Neuronal stem cell (in vitro differentiated cells): ENCODE results near the gene GRIA4.
"Not testable (repeated sequence)": the region's sequence is repeated elsewhere in the genome, so short reads cannot be mapped to it uniquely, and the experiment has no call there.

Experiments
- DNase-seq: peaks from one replicate; pipeline ENCODE4 v3.0.0-alpha.2; 2013; ENCODE audit warnings: low spot score
- H2AFZ ChIP-seq: one replicate; pipeline ENCODE4 v1.6.1; 2013; ENCODE audit warnings: mild to moderate bottlenecking, low read length, inconsistent platforms
- H2AK5ac ChIP-seq: 2 replicates; pipeline ENCODE4 v1.6.1; 2013; ENCODE audit warnings: low read depth, mild to moderate bottlenecking, inconsistent platforms, low read length, moderate library complexity, mixed read lengths
- H2BK120ac ChIP-seq: 2 replicates; pipeline ENCODE4 v1.6.1; 2013; ENCODE audit warnings: low read depth, mild to moderate bottlenecking, inconsistent platforms, low read length, moderate library complexity, mixed read lengths
- H2BK12ac ChIP-seq: one replicate; pipeline ENCODE4 v1.6.1; 2013; ENCODE audit warnings: low read length, inconsistent platforms
- H2BK15ac ChIP-seq: 2 replicates; pipeline ENCODE4 v1.6.1; 2013; ENCODE audit warnings: mild to moderate bottlenecking, low read length, inconsistent platforms, mixed read lengths
- H2BK5ac ChIP-seq: one replicate; pipeline ENCODE4 v1.6.1; 2013; ENCODE audit warnings: inconsistent platforms, mild to moderate bottlenecking, low read length, moderate library complexity
- H3K14ac ChIP-seq: one replicate; pipeline ENCODE4 v1.6.1; 2013; ENCODE audit warnings: low read length, inconsistent platforms
- H3K18ac ChIP-seq: 2 replicates; pipeline ENCODE4 v1.6.1; 2013; ENCODE audit warnings: low read length, inconsistent platforms
- H3K23ac ChIP-seq: 2 replicates; pipeline ENCODE4 v1.6.1; 2013; ENCODE audit warnings: low read depth, mild to moderate bottlenecking, mixed read lengths, low read length, inconsistent platforms; ENCODE audit not compliant: poor library complexity
- H3K27ac ChIP-seq: replicated peaks from 3 replicates; pipeline ENCODE4 v1.5.1; 2013; ENCODE audit warnings: low read length, inconsistent platforms
- H3K27me3 ChIP-seq, 3 experiments: 2 replicates each; pipeline ENCODE4 v1.6.1; 2013; ENCODE audit warnings: low read length in 3 of 3, mild to moderate bottlenecking in 2 of 3, inconsistent platforms in 1 of 3, low read depth in 1 of 3, mixed read lengths in 1 of 3, moderate library complexity in 1 of 3; ENCODE audit not compliant: control insufficient read depth in 3 of 3, insufficient read depth in 3 of 3
- H3K36me3 ChIP-seq, 2 donors: replicated peaks in 1 of 2; 2 replicates each; pipeline ENCODE4 v1.6.1; 2013; ENCODE audit warnings: low read length in 2 of 2; ENCODE audit not compliant: control insufficient read depth in 2 of 2, insufficient read depth in 2 of 2
- H3K4ac ChIP-seq: 2 replicates; pipeline ENCODE4 v1.6.1; 2013; ENCODE audit warnings: inconsistent platforms, mild to moderate bottlenecking, low read length, moderate library complexity
- H3K4me1 ChIP-seq, 2 donors: 1 replicate in 1 of 2; 2 replicates in 1 of 2; pipeline ENCODE4 v1.6.1; 2013; ENCODE audit warnings: low read length in 2 of 2, low read depth in 1 of 2; ENCODE audit not compliant: control insufficient read depth in 2 of 2, insufficient read depth in 1 of 2
- H3K4me2 ChIP-seq: one replicate; pipeline ENCODE4 v1.6.1; 2013; ENCODE audit warnings: mild to moderate bottlenecking, low read length, inconsistent platforms; ENCODE audit not compliant: insufficient read depth, poor library complexity, severe bottlenecking
- H3K4me3 ChIP-seq, 2 donors: 2 replicates each; pipeline ENCODE4 v1.5.1; 2013; ENCODE audit warnings: low read length in 2 of 2, mild to moderate bottlenecking in 2 of 2, inconsistent platforms in 1 of 2, moderate library complexity in 1 of 2
- H3K79me1 ChIP-seq: one replicate; pipeline ENCODE4 v1.6.1; 2013; ENCODE audit warnings: low read depth, mild to moderate bottlenecking, inconsistent platforms, low read length, moderate library complexity
- H3K9ac ChIP-seq: one replicate; pipeline ENCODE4 v1.6.1; 2013; ENCODE audit warnings: mild to moderate bottlenecking, low read depth, low read length, inconsistent platforms; ENCODE audit not compliant: poor library complexity
- H3K9me3 ChIP-seq, 2 donors: replicated peaks in 1 of 2; 2 replicates each; pipeline versions ENCODE3 to v1.6.1; 2013; ENCODE audit warnings: low read length in 2 of 2, mild to moderate bottlenecking in 2 of 2, inconsistent platforms in 1 of 2, low read depth in 1 of 2, mixed read lengths in 1 of 2, moderate library complexity in 1 of 2; ENCODE audit not compliant: control insufficient read depth in 2 of 2, insufficient read depth in 1 of 2
- H4K8ac ChIP-seq: one replicate; pipeline ENCODE4 v1.6.1; 2013; ENCODE audit warnings: low read depth, mild to moderate bottlenecking, inconsistent platforms, low read length, moderate library complexity
- H4K91ac ChIP-seq: one replicate; pipeline ENCODE4 v1.6.1; 2013; ENCODE audit warnings: low read length, low read depth, mild to moderate bottlenecking, inconsistent platforms; ENCODE audit not compliant: poor library complexity
- WGBS, 2 donors: extraction: QIAGEN DNeasy Blood & Tissue Kit; methylation state at CpG; one replicate each; pipeline ENCODE4 v1.1.7; 2013; ENCODE audit warnings: missing lambda C conversion rate in 2 of 2, mixed read lengths in 1 of 2; ENCODE audit not compliant: insufficient read length in 2 of 2, insufficient replicate concordance in 1 of 2; ENCODE audit errors: extremely low coverage in 2 of 2; 5-methylcytosine and 5-hydroxymethylcytosine counted together

The GRIA4 gene

DNA sequence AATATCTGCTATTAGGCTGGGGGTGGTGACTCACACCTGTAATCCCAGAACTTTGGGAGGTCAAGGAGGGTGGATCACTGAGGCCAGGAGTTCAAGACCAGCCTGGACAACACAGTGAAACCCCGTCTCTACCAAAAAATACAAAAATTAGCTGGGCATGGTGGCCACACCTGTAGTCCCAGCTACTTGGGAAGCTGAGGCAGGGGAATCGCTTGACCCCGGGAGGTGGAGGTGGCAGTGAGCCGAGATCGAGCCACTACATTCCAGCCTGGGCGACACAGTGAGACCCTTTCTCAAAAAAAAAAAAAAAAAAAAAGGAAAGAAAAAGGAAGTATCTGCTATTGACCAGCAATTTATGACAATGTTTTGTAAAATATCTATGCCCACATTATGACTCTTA lies 176.0 kb downstream of the GRIA4 start:
- H3K18ac ChIP-seq, H2BK15ac ChIP-seq, DNase-seq, H3K9me3 ChIP-seq, H2AFZ ChIP-seq, H3K23ac ChIP-seq, H3K36me3 ChIP-seq, H3K79me1 ChIP-seq, H2AK5ac ChIP-seq, H4K91ac ChIP-seq, H3K14ac ChIP-seq, H2BK5ac ChIP-seq, H2BK12ac ChIP-seq, H3K4me1 ChIP-seq, H3K4me2 ChIP-seq, H3K27me3 ChIP-seq, H3K27ac ChIP-seq, H3K4ac ChIP-seq, H3K9ac ChIP-seq, H2BK120ac ChIP-seq, H4K8ac ChIP-seq, H3K4me3 ChIP-seq: not testable (repeated sequence)
- WGBS, 2 donors, result no CpG with 5 or more reads among the region's 6 CpGs

DNA sequence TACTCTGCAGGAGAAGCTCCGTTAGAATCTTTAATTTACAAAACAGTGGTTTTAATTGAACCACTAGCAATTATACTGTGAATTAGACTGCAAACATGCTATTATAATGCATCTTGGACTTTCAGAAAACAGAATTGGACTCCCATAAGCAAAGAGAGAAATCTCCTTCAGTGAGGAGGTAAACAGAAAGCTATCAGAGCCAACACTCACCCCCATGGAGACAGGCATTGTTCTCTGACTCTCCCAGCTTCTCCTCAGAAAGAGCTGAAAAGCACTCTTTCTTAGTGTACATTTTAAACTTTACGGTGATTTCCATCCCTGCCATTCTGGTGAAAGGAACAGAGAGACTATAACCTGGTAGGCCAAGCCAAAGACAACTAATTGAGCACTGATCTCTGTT lies 176.9 kb downstream of the GRIA4 start:
- Histone ChIP-seq H4K91ac (no peak overlapping the region), H3K9me3 (no peaks in the 10 kb centered on the region)
- WGBS, 2 donors, result no CpG with 5 or more reads among the region's 2 CpGs

DNA sequence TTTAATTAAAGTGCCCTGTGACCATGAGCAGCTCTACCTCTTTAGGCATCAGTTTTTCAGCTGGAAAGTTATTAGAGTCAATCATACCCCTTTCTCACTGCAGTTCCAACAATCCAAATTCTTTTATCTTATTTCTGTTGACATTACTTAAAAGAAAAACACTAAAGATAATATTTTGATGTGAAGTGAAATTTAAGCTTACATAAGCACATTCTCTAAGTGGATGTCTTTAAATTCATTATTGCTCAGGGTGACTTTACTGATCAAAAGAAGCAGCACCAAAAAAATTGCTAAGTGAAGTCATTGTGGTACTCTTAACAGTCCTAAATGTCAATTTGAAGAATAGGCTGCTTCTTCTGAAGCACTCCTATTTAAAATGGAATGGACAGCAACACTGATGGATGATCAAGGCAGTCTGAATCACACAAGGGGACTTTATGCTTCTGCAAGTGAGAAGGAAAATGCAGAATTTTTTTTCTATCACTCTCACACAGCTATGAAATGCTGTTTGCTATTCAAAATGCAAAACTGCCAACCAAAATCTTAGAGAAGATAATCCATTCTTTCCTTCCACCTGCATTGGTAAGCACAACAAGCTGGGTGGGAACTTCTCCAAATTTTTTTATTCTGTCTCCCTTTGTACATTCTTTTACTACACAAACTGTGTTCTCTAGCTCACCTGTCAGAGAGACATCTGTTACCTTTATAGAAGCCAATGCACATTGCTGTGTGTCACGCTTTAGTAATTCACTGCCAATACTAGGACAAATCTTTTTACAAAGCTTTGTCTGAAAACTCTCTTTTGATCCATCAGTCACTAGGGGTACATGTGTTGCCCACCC lies 179.9 kb downstream of the GRIA4 start:
- no peak overlapping the region for H2BK5ac ChIP-seq
- H3K9ac ChIP-seq, result no peak overlapping the region
- H2AK5ac ChIP-seq, result no peak overlapping the region
- no peaks in the 10 kb centered on the region for H3K4me1 ChIP-seq
- H3K79me1 ChIP-seq, result no peaks in the 10 kb centered on the region
- no peak overlapping the region for H3K14ac ChIP-seq
- no peak overlapping the region for H4K91ac ChIP-seq
- H3K36me3 ChIP-seq, result no peaks in the 10 kb centered on the region
- no peak overlapping the region for H3K18ac ChIP-seq
- H2BK12ac ChIP-seq, result no peak overlapping the region
- H2BK15ac ChIP-seq, result no peak overlapping the region
- H3K27ac ChIP-seq, result no peak overlapping the region
- H3K4ac ChIP-seq, result no peak overlapping the region
- no peak overlapping the region for H3K23ac ChIP-seq
- H3K4me2 ChIP-seq, result no peak overlapping the region
- H2BK120ac ChIP-seq, result no peak overlapping the region
- no peak overlapping the region for H4K8ac ChIP-seq
- no peak overlapping the region for H2AFZ ChIP-seq
- H3K27me3 ChIP-seq, result no peaks in the 10 kb centered on the region
- no peak overlapping the region for H3K4me3 ChIP-seq
- no CpG with 5 or more reads among the region's 1 CpG for WGBS, 2 donors
- no peak for DNase-seq
- H3K9me3 ChIP-seq, result no peaks in the 10 kb centered on the region

More for the DNA sequence above, 176.9 kb downstream of the GRIA4 start:
- no peak overlapping the region for H2BK12ac ChIP-seq
- H3K18ac ChIP-seq, result no peak overlapping the region
- no peak overlapping the region for H2BK120ac ChIP-seq
- no peak overlapping the region for H4K8ac ChIP-seq
- H2AK5ac ChIP-seq, result no peak overlapping the region
- H2BK5ac ChIP-seq, result no peak overlapping the region
- H3K4ac ChIP-seq, result no peak overlapping the region
- no peak overlapping the region for H2BK15ac ChIP-seq
- no peak overlapping the region for H3K27ac ChIP-seq
- H3K36me3 ChIP-seq, result no peaks in the 10 kb centered on the region
- no peak for DNase-seq
- H2AFZ ChIP-seq, result peak overlapping the region; percentile 58
- H3K14ac ChIP-seq, result no peak overlapping the region
- no peak overlapping the region for H3K23ac ChIP-seq
- no peak overlapping the region for H3K4me2 ChIP-seq
- H3K79me1 ChIP-seq, result no peaks in the 10 kb centered on the region
- no peak overlapping the region for H3K4me3 ChIP-seq
- peaks cover 0 to 3% of the 10 kb centered on the region in 2 donors for H3K4me1 ChIP-seq
- H3K27me3 ChIP-seq, result no peaks in the 10 kb centered on the region
- no peak overlapping the region for H3K9ac ChIP-seq

DNA sequence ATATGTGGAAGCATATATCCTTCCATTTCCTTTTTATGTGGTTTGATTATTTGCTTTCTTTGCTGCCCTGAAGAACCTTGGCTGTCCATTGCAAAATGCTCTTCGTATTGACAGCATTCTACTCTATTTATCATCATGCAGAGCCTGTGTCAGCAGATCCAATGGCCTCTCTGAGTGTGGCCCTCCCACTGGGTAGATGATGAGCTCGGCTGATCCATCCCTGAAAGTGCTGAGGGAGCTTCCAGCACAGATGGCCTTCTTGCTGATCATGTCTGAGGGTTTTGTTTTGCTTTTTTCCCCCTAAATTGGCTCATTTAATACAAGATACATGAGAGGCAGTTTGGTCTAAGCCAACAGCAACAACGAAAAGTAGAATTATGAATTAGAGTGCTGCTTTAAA lies 181.0 kb downstream of the GRIA4 start:
- Histone ChIP-seq H3K4me3 (no peak overlapping the region), H3K4me1 (no peaks in the 10 kb centered on the region), H2BK15ac (no peak overlapping the region), H3K36me3 (no peaks in the 10 kb centered on the region), H3K23ac (no peak overlapping the region), H3K9me3 (no peaks in the 10 kb centered on the region), H3K27me3 (no peaks in the 10 kb centered on the region), H2AFZ (no peak overlapping the region), H2BK5ac (no peak overlapping the region), H2BK12ac (no peak overlapping the region), H3K27ac (no peak overlapping the region), H3K18ac (no peak overlapping the region), H4K91ac (no peak overlapping the region), H4K8ac (no peak overlapping the region), H3K4me2 (no peak overlapping the region), H3K9ac (no peak overlapping the region), H2AK5ac (no peak overlapping the region), H3K14ac (no peak overlapping the region), H3K79me1 (no peaks in the 10 kb centered on the region), H2BK120ac (no peak overlapping the region), H3K4ac (no peak overlapping the region)
- no CpG with 5 or more reads among the region's 3 CpGs for WGBS, 2 donors
- no peak for DNase-seq
